Trophoblast cell (in vitro differentiated cells and primary cell): ENCODE data around the gene HARS2.
"Not testable (repeated sequence)": the region's sequence is repeated elsewhere in the genome, so short reads cannot be mapped to it uniquely, and the experiment has no call there.

ENCODE experiments used
- DNase-seq, 2 donors: peaks; one replicate each; pipeline ENCODE4 v3.0.0-alpha.2; 2016
- H2AFZ ChIP-seq: 2 replicates; pipeline ENCODE4 v1.6.1; 2013; ENCODE audit warnings: low read length, moderate library complexity, mild to moderate bottlenecking; ENCODE audit not compliant: insufficient read depth, poor library complexity
- H2AK5ac ChIP-seq: 2 replicates; pipeline ENCODE4 v1.6.1; 2013; ENCODE audit warnings: mild to moderate bottlenecking, low read length
- H2BK120ac ChIP-seq: 2 replicates; pipeline ENCODE4 v1.6.1; 2013; ENCODE audit warnings: low read length, mild to moderate bottlenecking, moderate library complexity; ENCODE audit not compliant: insufficient read depth, poor library complexity
- H2BK12ac ChIP-seq: 2 replicates; pipeline ENCODE4 v1.6.1; 2013; ENCODE audit warnings: mild to moderate bottlenecking, low read length, moderate library complexity
- H2BK5ac ChIP-seq: 2 replicates; pipeline ENCODE4 v1.6.1; 2013; ENCODE audit warnings: low read length, low read depth, moderate library complexity, mild to moderate bottlenecking; ENCODE audit not compliant: poor library complexity
- H3K14ac ChIP-seq: 2 replicates; pipeline ENCODE4 v1.6.1; 2013; ENCODE audit warnings: mild to moderate bottlenecking, low read length
- H3K18ac ChIP-seq: 2 replicates; pipeline ENCODE4 v1.6.1; 2013; ENCODE audit warnings: mild to moderate bottlenecking, low read length
- H3K23ac ChIP-seq: 2 replicates; pipeline ENCODE4 v1.6.1; 2013; ENCODE audit warnings: low read length
- H3K27ac ChIP-seq: 2 replicates; pipeline ENCODE4 v1.5.1; 2013; ENCODE audit warnings: low read depth, mild to moderate bottlenecking, inconsistent platforms, low read length, moderate library complexity
- H3K27me3 ChIP-seq: 2 replicates; pipeline ENCODE4 v1.6.1; 2013; ENCODE audit warnings: inconsistent platforms, mild to moderate bottlenecking, low read length, moderate library complexity; ENCODE audit not compliant: insufficient read depth
- H3K36me3 ChIP-seq, 2 experiments: 1 replicate in 1 of 2; 2 replicates in 1 of 2; pipeline ENCODE4 v1.6.1; 2013; ENCODE audit warnings: low read length in 2 of 2, mild to moderate bottlenecking in 2 of 2, moderate library complexity in 1 of 2; ENCODE audit not compliant: insufficient read depth in 2 of 2, control insufficient read depth in 1 of 2
- H3K4ac ChIP-seq: 2 replicates; pipeline ENCODE4 v1.6.1; 2013; ENCODE audit warnings: low read depth, mild to moderate bottlenecking, low read length, moderate library complexity
- H3K4me1 ChIP-seq, 2 experiments: 1 replicate in 1 of 2; 2 replicates in 1 of 2; pipeline ENCODE4 v1.6.1; 2013; ENCODE audit warnings: low read length in 2 of 2, mild to moderate bottlenecking in 2 of 2, moderate library complexity in 1 of 2; ENCODE audit not compliant: insufficient read depth in 2 of 2, control insufficient read depth in 1 of 2
- H3K4me2 ChIP-seq: 2 replicates; pipeline ENCODE4 v1.6.1; 2013; ENCODE audit warnings: inconsistent platforms, mild to moderate bottlenecking, low read length, moderate library complexity
- H3K4me3 ChIP-seq: 2 replicates; pipeline ENCODE4 v1.5.1; 2013; ENCODE audit warnings: mild to moderate bottlenecking, low read depth, low read length, inconsistent platforms
- H3K79me1 ChIP-seq: one replicate; pipeline ENCODE4 v1.6.1; 2013; ENCODE audit warnings: low read length
- H3K79me2 ChIP-seq: 2 replicates; pipeline ENCODE4 v1.6.1; 2013; ENCODE audit warnings: low read length, mild to moderate bottlenecking; ENCODE audit not compliant: control insufficient read depth, insufficient read depth, poor library complexity
- H3K9ac ChIP-seq: 2 replicates; pipeline ENCODE4 v1.6.1; 2013; ENCODE audit warnings: mild to moderate bottlenecking, low read length
- H3K9me3 ChIP-seq: 2 replicates; pipeline ENCODE4 v1.6.1; 2013; ENCODE audit warnings: low read depth, mild to moderate bottlenecking, control low read depth, inconsistent platforms, low read length; ENCODE audit not compliant: insufficient read depth
- H4K12ac ChIP-seq: 2 replicates; pipeline ENCODE4 v1.6.1; 2013; ENCODE audit warnings: low read depth, mild to moderate bottlenecking, low read length, moderate library complexity
- H4K8ac ChIP-seq: 2 replicates; pipeline ENCODE4 v1.6.1; 2013; ENCODE audit warnings: low read depth, mild to moderate bottlenecking, low read length, moderate library complexity
- H4K91ac ChIP-seq: one replicate; pipeline ENCODE4 v1.6.1; 2013; ENCODE audit warnings: low read depth, mild to moderate bottlenecking, low read length, moderate library complexity
- WGBS: extraction: QIAGEN DNeasy Blood & Tissue Kit; methylation state at CpG from one replicate; pipeline ENCODE4 v1.1.7; 2013; ENCODE audit warnings: missing lambda C conversion rate; ENCODE audit not compliant: insufficient read length, insufficient coverage; ENCODE audit errors: extremely low coverage; 5-methylcytosine and 5-hydroxymethylcytosine counted together

The HARS2 gene

GRCh38 chr5:140713562-140714094 lies 22.4 kb downstream of the HARS2 start:
- Histone ChIP-seq H3K79me1 (peaks cover 3% of the 10 kb centered on the region), H2AK5ac (no peak overlapping the region), H3K18ac (no peak overlapping the region), H3K27me3 (no peaks in the 10 kb centered on the region), H2BK5ac (no peak overlapping the region), H3K9ac (no peak overlapping the region), H2BK120ac (no peak overlapping the region), H3K23ac (no peak overlapping the region), H3K9me3 (no peaks in the 10 kb centered on the region), H3K27ac (no peak overlapping the region), H2BK12ac (no peak overlapping the region), H3K79me2 (no peaks in the 10 kb centered on the region), H3K4me3 (no peak overlapping the region), H3K4me2 (no peak overlapping the region), H4K8ac (no peak overlapping the region), H3K14ac (no peak overlapping the region), H3K36me3 (no peaks in the 10 kb centered on the region), H3K4ac (no peak overlapping the region), H2AFZ (no peak overlapping the region), H3K4me1 (peaks cover 0 to 2% of the 10 kb centered on the region in 2 experiments), H4K91ac (no peak overlapping the region), H4K12ac (no peak overlapping the region)
- no CpG with 5 or more reads among the region's 1 CpG for WGBS
- no peak for DNase-seq

- not testable (repeated sequence) for H4K91ac ChIP-seq, H3K23ac ChIP-seq, H3K27me3 ChIP-seq, H3K4me3 ChIP-seq, H3K79me1 ChIP-seq, H4K8ac ChIP-seq, H2BK120ac ChIP-seq, H3K4ac ChIP-seq, H3K4me2 ChIP-seq, H2AFZ ChIP-seq, H3K18ac ChIP-seq, H3K27ac ChIP-seq, H3K9ac ChIP-seq, H2AK5ac ChIP-seq, DNase-seq, H3K9me3 ChIP-seq, H3K14ac ChIP-seq, H3K36me3 ChIP-seq, H2BK12ac ChIP-seq, H4K12ac ChIP-seq, H3K79me2 ChIP-seq, H3K4me1 ChIP-seq, H2BK5ac ChIP-seq
- WGBS = no CpG with 5 or more reads among the region's 2 CpGs
Measured at GRCh38 chr5:140716238-140716637, 25.0 kb downstream of the HARS2 start.

- H3K27ac ChIP-seq = peak overlapping the region; percentile 7
- no peak overlapping the region for H4K91ac ChIP-seq
- no peaks in the 10 kb centered on the region for H3K4me1 ChIP-seq
- no peaks in the 10 kb centered on the region for H3K9me3 ChIP-seq
- no peak overlapping the region for H3K4me2 ChIP-seq
- no peak overlapping the region for H3K14ac ChIP-seq
- H2AK5ac ChIP-seq = no peak overlapping the region
- H3K4ac ChIP-seq = no peak overlapping the region
- WGBS = no CpG with 5 or more reads among the region's 7 CpGs
- H3K79me2 ChIP-seq = no peaks in the 10 kb centered on the region
- H3K79me1 ChIP-seq = no peaks in the 10 kb centered on the region
- no peak overlapping the region for H3K23ac ChIP-seq
- H3K9ac ChIP-seq = no peak overlapping the region
- DNase-seq = no peak
- H4K12ac ChIP-seq = no peak overlapping the region
- no peak overlapping the region for H3K4me3 ChIP-seq
- H3K27me3 ChIP-seq = no peaks in the 10 kb centered on the region
- H2BK120ac ChIP-seq = no peak overlapping the region
- no peaks in the 10 kb centered on the region for H3K36me3 ChIP-seq
- no peak overlapping the region for H2BK12ac ChIP-seq
- H2AFZ ChIP-seq = no peak overlapping the region
- peak overlapping the region; percentile 3 for H2BK5ac ChIP-seq
- no peak overlapping the region for H3K18ac ChIP-seq
- no peak overlapping the region for H4K8ac ChIP-seq
Measured at GRCh38 chr5:140718266-140718592, 27.0 kb downstream of the HARS2 start.

- H2AK5ac ChIP-seq, H3K79me2 ChIP-seq, H2AFZ ChIP-seq, H3K4ac ChIP-seq, H4K91ac ChIP-seq, H3K23ac ChIP-seq, H4K8ac ChIP-seq, H3K27ac ChIP-seq, H3K4me2 ChIP-seq, H2BK12ac ChIP-seq, H3K27me3 ChIP-seq, H3K4me3 ChIP-seq, H3K9ac ChIP-seq, H3K4me1 ChIP-seq, H3K14ac ChIP-seq, H3K36me3 ChIP-seq, DNase-seq, H3K18ac ChIP-seq, H3K79me1 ChIP-seq, H2BK120ac ChIP-seq, H3K9me3 ChIP-seq, H4K12ac ChIP-seq, H2BK5ac ChIP-seq: not testable (repeated sequence)
- WGBS = no CpG with 5 or more reads among the region's 6 CpGs
Measured at GRCh38 chr5:140720738-140721137, 29.5 kb downstream of the HARS2 start.
